Activated CD4-positive, CD25-positive, alpha-beta regulatory T cell treated with anti-CD3 and anti-CD28 coated beads, Interleukin-2, amount 50 U/mL, for 24 hours (primary cell): Measurements from ENCODE around the gene CELF4.

Experiments
- ATAC-seq, 2 donors: fragments of 150-1000 bp; cut with Tn5 transposase; one replicate each; pipeline ENCODE4 v1.10.0; 2021; ENCODE audit warnings: mild to moderate bottlenecking in 1 of 2, moderate library complexity in 1 of 2

The CELF4 gene

GRCh38 chr18:37339701-37340215, 225.8 kb downstream of the CELF4 start:
- ATAC-seq: no peak

DNA sequence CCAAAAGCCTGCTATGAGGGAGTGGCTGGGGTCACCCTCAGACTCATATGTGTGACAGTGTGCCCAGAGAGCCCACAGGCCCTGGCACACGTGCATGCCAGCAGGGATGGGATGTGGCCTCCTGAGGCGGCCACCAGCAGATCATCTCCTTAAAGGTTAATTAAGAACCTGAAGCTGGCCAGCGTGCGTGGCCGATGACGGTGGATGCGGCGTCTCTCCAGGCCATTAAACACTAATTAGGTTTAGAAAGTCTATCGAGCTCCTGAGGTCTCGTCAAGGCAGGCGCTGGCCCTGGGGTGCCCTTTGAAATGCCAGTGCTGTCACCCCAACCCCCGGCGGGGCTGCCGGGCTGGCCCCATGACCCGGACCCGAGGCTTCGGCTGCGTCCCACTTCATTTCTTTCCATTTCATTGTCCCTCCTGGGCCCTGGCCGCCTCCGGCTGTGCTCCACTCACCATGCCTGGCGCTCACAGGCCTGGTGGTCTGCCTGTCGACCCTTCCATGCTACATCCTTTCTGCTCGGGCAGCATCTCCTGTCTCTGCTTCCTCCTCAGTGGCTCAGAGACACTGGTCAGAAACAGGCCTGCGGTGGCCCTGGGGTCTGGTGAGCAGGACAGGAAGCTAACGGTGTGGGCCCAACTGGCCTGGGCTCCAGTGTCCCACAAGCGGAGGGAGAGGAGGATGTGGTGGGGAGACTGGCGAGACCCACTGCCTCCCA, 228.9 kb downstream of the CELF4 start:
- no peak for ATAC-seq

- no peak for ATAC-seq
Measured at GRCh38 chr18:37335409-37335736, 230.2 kb downstream of the CELF4 start.

DNA sequence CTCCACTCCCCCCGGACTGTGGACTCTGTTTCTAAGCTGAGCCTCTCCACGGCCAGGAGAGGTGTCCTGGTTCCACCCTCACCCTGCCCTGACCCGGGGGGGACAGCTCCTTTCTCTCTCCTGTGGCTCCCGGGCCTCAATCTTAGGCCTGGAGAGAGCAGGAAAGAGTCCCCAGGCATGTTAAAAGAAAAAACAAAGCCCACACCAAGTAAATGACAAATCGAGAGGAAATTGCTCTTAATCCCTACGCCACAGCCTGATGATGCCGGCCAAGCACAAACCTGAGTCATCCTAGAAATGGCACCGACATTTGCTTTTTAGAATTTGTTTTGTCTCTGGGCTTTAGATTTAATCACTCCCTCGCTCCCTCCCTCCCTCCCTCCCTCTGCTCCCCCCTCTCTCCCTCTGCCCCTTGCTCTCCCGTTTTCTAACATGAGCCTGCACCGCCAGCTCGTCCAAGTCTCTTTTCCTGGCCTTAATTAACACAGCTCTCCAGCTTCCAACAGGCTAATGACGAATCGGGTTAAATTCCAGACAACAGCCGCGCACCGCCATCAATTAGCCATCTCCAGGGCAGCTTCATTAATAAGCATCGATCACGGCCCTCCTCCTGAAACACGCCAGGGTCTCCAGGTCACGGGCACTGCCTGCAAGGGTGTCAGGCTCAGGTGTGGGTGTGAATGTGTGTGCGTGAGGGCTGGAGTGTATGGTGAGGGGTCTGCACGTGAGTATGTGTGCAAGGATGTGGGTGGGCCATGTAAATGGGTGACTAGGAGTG, 230.8 kb downstream of the CELF4 start:
- ATAC-seq: no peak

DNA sequence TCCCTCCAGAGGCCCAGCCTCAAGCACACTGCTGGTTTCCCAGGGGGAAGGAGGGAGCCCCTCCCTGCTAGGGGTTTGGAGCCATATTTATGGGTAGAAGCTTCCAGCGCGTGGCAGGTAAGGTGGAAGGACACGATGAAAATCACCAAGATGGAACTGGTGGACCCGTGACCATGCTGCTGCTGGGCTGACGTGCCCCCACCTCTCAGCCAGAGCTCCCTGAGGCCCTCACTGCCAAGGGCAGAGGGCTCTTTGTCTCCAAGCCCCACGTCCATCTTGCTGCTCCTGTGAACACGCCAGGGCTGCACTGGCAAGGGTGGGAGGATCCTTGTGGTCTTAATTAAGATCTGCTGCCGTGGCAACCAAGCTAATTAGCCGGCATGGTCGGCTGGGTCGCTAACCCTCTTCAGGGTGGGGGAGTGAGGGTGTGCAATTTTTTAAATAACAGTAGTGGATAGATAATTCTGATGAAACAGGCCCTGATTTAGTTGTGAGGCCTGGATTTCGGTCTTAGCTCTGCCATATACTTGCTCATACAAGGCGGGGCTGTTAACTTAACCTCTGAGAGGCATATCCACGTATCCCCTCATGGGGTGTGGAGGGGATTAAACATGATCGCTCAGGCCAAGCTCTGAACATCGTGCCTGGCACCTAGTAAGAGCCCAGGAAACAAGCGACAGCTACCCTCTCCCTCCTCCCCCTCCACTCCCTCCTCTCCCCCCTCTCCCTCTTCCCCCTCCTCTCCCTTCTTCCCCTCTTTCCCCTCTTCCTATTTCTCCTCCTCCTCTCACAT, 232.8 kb downstream of the CELF4 start:
- ATAC-seq: no peak

DNA sequence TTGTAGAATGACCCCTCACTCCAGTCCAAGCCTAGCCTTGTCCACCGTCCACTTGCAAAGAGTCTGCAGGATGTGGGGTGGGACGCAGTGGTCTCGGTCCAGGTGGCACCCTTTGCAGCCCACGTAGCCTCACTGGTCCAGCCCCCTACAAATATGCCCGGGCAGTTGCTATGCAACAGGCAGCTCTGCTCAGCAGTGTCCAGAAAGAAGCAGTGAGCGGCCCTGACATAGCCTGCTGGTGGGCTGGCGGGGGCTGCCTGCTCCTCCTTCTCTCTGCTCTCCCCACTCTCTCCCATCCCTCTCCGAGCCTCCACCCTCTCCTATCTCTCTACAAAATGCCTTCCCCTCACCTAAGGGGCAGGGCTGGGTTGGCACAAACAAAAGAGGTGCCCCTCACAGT, 233.4 kb downstream of the CELF4 start:
- no peak for ATAC-seq

DNA sequence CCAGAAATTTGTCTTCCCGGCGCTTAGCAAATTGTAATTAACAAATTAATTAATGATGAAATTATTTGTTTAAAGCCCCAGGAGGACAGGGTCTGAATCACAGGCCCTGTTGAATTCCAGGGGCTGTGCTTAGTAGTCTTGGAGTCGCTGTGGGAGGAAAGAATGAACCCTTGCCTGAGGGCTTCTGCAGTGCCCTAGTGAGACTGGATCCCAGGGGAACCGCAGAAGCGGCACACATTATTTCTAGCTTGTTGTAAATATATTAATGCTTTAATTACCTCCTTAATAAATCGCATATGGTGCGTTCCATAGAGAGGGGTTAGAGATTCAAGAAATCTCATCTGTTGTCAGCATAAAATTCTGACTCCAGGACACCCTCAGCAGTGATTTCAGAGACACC, 235.4 kb downstream of the CELF4 start:
- ATAC-seq: no peak

DNA sequence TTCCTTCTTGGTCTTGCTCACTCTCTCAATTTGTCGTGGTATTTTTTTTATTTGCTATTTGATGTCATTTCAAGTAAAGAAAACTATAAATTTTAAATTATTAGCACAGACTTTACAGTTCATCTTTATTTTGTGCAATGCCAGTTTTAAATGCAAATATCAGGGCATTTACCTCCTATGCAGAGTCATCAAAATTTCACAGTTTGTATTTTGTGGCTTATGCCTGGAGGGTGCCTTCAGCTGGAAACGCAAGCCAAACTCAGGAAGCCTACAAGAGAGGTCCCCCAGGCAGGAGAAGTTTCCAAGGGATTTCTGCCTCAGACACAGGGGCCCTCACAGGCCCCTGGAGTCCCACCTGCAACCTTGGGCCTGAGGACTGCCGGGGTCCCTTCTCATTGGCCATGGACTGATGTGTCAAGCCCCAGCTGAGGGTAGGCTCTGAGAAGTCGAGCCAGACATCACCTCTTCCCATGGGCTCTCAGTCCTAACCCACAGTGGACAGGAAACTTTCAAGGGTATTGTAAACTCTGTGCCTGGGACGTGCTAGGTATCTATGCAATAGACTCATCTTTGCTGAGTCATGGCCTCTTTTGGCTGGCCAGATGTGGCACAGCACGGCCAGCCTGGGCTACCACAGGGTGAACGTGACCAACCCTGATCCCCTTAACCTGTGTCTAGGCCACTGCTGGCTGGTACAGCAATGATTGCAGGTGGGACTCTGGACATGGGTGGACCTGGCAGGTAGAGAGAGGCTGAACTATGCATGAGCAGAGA, 236.5 kb downstream of the CELF4 start:
- ATAC-seq: no peak

- no peak for ATAC-seq
Measured at GRCh38 chr18:37327063-37327577, 238.5 kb downstream of the CELF4 start.

- no peak for ATAC-seq
Measured at GRCh38 chr18:37322492-37323035, 243.0 kb downstream of the CELF4 start.

- no peak for ATAC-seq
Measured at GRCh38 chr18:37321582-37322491, 243.8 kb downstream of the CELF4 start.

DNA sequence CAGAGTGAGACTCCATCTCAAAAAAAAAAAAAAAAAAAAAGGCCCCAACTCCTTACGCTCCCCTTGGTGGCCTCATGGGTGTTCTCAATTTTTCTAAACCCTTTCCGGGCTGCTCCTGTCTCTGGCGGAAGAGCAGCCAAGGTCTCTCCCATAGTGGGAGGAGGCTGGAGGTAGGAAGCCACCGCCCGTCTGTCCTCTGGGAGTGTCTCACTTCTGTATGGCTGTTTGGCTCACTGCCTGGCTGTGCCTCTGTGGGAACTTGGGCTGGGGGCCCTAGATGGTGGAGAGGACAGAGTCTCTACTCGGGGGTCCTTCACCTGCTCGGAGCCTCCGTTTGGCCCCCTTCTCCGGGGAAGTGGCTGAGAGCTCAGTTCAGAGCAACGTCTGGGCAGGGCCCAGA, 245.3 kb downstream of the CELF4 start:
- ATAC-seq: no peak

GRCh38 chr18:37318360-37319355, 246.9 kb downstream of the CELF4 start:
- ATAC-seq: no peak

GRCh38 chr18:37317486-37317885, 248.1 kb downstream of the CELF4 start:
- no peak for ATAC-seq

GRCh38 chr18:37316468-37316867, 249.1 kb downstream of the CELF4 start:
- ATAC-seq: no peak

DNA sequence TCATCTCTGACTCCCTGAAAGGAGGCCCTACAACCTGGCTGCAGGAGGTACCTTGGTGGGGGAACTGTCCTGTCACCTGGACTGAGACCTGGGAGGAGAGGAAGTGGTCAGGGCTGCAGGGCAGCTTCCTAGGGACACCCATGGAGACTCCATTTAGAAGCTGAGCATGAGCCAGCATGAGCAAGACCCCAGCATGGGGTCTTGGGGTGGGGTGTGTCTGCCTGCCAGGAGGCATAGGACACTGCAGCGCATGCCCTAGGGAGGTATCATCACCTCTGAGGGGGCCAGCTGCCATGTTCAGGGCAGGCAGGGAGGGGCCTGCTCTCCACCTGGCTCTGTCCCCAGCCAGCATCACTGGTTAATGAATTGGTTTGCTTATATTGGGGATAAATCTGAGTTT, 249.7 kb downstream of the CELF4 start:
- no peak for ATAC-seq

GRCh38 chr18:37314534-37314933, 251.1 kb downstream of the CELF4 start:
- ATAC-seq: no peak

DNA sequence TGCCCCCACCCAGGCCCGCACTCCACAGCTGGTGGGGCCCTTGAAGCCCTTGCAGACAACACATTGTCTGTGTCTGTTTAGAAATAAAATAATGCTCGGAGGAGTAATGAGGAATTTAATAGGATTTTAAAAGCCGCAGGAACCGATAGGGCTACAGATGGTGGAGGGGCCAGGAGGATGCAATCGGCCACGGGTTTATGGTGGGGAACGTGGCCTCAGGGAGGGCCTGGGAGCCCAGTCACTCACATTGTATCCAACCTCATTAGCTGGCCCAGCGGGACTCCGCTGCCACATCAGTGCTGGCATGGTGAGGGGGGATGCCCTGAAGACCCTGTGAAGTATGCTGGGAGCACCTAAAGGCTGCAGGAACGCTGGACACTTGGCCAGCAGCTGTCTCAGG, 252.0 kb downstream of the CELF4 start:
- no peak for ATAC-seq

DNA sequence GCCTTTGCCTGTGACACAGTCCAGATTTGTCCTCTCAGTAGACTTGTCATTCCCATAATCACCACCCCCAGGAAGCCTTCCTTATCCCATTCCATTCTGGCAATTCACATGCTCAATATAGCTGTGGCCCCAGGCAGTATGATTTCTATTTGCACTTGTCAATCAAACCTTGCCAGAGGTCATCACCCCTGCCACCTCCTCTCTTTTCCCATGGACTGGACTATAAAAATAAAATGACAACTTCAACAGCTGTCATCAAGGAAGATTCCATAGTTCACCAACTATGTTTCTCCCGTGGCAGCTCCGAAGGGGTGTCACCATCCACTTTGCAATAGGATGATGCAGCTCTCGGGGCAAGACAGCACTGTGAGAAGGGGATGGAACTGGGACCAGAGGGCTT, 255.7 kb downstream of the CELF4 start:
- no peak for ATAC-seq

DNA sequence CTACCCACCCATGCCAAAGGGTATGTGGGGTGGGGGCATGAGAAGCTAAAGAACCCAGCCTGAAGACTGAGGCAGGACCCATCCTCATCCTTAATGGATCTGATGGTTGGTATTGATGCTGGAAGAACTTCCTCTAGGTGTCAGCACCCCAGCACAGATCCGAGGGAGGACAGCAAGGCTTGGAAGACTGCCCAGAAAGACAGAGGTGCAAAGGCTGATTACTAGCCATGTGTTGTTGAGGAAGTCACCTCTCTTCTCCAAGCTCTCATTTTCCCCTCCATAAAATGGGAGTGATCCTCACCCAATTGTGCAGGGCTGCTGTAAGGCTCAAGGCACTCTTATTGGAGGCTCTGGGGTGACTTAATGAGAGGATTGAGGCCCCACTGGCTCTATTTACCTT, 256.5 kb downstream of the CELF4 start:
- no peak for ATAC-seq
